Measurements from ENCODE around the gene MAML3. TPM values are rescaled to one million over a fixed set of nuclear protein-coding genes. Genes with fewer than 3 reads are reported as not detected.

The MAML3 gene
- total and polyA plus RNA-seq, 3 experiments from 2014 or later, result 0.44 to 0.57 (median 0.52) TPM

GRCh38 chr4:139814323-139815015, 339.5 kb downstream of the MAML3 start:
- peaks cover 3 to 16% of the 10 kb centered on the region in 2 donors for H3K27me3 Mint-ChIP-seq
- H3K27ac ChIP-seq (ENCODE audit: low read depth, low read length), result no peak overlapping the region
- H3K4me3 ChIP-seq (ENCODE audit: low read length), result no peak overlapping the region
- no peak overlapping the region for H3K27ac Mint-ChIP-seq
- H3K9me3 Mint-ChIP-seq, result peaks cover 0 to 14% (median 6%) of the 10 kb centered on the region in 5 donors
- no peaks in the 10 kb centered on the region for H3K27me3 ChIP-seq (ENCODE audit: insufficient read depth, low read length, poor library complexity, severe bottlenecking)
- H3K4me1 ChIP-seq (ENCODE audit: insufficient read depth, low read length), result no peaks in the 10 kb centered on the region
- H3K4me3 Mint-ChIP-seq, result no peak overlapping the region
- POLR2A ChIA-PET, result interaction anchor here (0.6 kb wide), 1 partner anchor 25 kb away, joined by 3 read pairs; no protein-coding TSS in a partner anchor
- H3K9me3 ChIP-seq (ENCODE audit: low read length), result no peaks in the 10 kb centered on the region
- H3K36me3 Mint-ChIP-seq, result peaks cover 0 to 5% (median 0%) of the 10 kb centered on the region in 3 donors
- CTCF ChIA-PET, result no interaction called here
- no peak for DNase-seq
- no peaks in the 10 kb centered on the region for H3K36me3 ChIP-seq (ENCODE audit: insufficient read depth, low read length)
- H3K4me1 Mint-ChIP-seq, result no peaks in the 10 kb centered on the region

DNA sequence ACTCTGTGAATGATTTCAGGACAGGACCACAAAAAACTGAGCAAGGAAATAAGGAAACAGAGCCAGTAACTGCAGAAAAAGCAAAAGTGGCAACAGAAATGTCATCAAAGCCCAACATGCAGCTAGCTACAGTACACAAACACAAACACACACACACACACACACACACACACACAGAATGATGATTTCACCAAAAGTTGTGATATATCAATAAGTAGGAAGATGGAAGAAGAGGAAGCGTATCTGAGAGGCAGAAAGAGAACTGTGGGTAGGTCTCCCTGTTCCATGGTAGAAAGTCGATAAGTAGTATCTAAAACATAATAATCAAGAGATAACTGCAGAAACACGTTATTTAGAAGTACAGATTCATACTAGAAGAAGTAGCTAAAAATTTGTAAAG, 340.1 kb downstream of the MAML3 start:
- no peaks in the 10 kb centered on the region for H3K27me3 ChIP-seq (ENCODE audit: insufficient read depth, low read length, poor library complexity, severe bottlenecking)
- peaks cover 5 to 19% of the 10 kb centered on the region in 2 donors for H3K27me3 Mint-ChIP-seq
- H3K4me3 Mint-ChIP-seq, result no peak overlapping the region
- no peak overlapping the region for H3K27ac Mint-ChIP-seq
- no peaks in the 10 kb centered on the region for H3K4me1 ChIP-seq (ENCODE audit: insufficient read depth, low read length)
- H3K9me3 ChIP-seq (ENCODE audit: low read length), result no peaks in the 10 kb centered on the region
- peaks cover 0 to 15% (median 6%) of the 10 kb centered on the region in 5 donors for H3K9me3 Mint-ChIP-seq
- peaks cover 0 to 8% (median 0%) of the 10 kb centered on the region in 3 donors for H3K36me3 Mint-ChIP-seq
- no peak overlapping the region for H3K27ac ChIP-seq (ENCODE audit: low read depth, low read length)
- H3K4me1 Mint-ChIP-seq, result no peaks in the 10 kb centered on the region
- H3K36me3 ChIP-seq (ENCODE audit: insufficient read depth, low read length), result no peaks in the 10 kb centered on the region
- no peak for DNase-seq
- no peak overlapping the region for H3K4me3 ChIP-seq (ENCODE audit: low read length)
- ChIA-PET POLR2A (interaction anchor here (0.6 kb wide), 1 partner anchor 25 kb away, joined by 3 read pairs; no protein-coding TSS in a partner anchor), CTCF (no interaction called here)

- no peak for DNase-seq
- H3K4me3 Mint-ChIP-seq, result no peak overlapping the region
- peaks cover 0 to 15% (median 6%) of the 10 kb centered on the region in 5 donors for H3K9me3 Mint-ChIP-seq
- ChIA-PET CTCF (no interaction called here), POLR2A (no interaction called here)
- no peaks in the 10 kb centered on the region for H3K4me1 ChIP-seq (ENCODE audit: insufficient read depth, low read length)
- H3K27ac ChIP-seq (ENCODE audit: low read depth, low read length), result no peak overlapping the region
- no peaks in the 10 kb centered on the region for H3K4me1 Mint-ChIP-seq
- H3K4me3 ChIP-seq (ENCODE audit: low read length), result no peak overlapping the region
- peaks cover 0 to 8% (median 0%) of the 10 kb centered on the region in 3 donors for H3K36me3 Mint-ChIP-seq
- no peak overlapping the region for H3K27ac Mint-ChIP-seq
- H3K9me3 ChIP-seq (ENCODE audit: low read length), result no peaks in the 10 kb centered on the region
- no peaks in the 10 kb centered on the region for H3K27me3 ChIP-seq (ENCODE audit: insufficient read depth, low read length, poor library complexity, severe bottlenecking)
- no peaks in the 10 kb centered on the region for H3K36me3 ChIP-seq (ENCODE audit: insufficient read depth, low read length)
- peaks cover 5 to 30% of the 10 kb centered on the region in 2 donors for H3K27me3 Mint-ChIP-seq
These were observed 343.3 kb downstream of the MAML3 start for GRCh38 chr4:139810710-139811109.

DNA sequence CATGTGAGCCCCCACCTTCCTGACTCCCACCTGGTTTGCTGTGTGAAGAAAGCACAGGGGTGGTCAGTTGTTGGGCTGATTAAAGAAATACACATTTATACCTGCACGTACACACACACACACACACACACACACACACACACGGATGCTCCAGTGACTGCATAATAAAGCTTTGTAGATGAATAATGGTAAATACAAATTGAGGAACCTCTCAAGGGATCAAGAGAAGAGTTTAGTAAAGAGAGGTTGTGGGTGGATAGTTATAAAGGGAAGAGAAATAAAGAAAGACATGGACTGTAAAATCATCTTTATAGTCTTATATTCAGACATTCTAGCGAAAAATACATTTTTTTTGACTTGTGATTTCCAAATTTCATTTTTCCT, 344.2 kb downstream of the MAML3 start:
- Mint-ChIP-seq H3K4me3 (no peak overlapping the region), H3K4me1 (no peaks in the 10 kb centered on the region), H3K9me3 (peaks cover 0 to 16% (median 6%) of the 10 kb centered on the region in 5 donors), H3K36me3 (peaks cover 0 to 8% (median 0%) of the 10 kb centered on the region in 3 donors), H3K27ac (no peak overlapping the region), H3K27me3 (peaks cover 5 to 30% of the 10 kb centered on the region in 2 donors)
- no peak for DNase-seq
- no peaks in the 10 kb centered on the region for H3K36me3 ChIP-seq (ENCODE audit: insufficient read depth, low read length)
- H3K9me3 ChIP-seq (ENCODE audit: low read length), result no peaks in the 10 kb centered on the region
- no peaks in the 10 kb centered on the region for H3K4me1 ChIP-seq (ENCODE audit: insufficient read depth, low read length)
- ChIA-PET POLR2A (no interaction called here), CTCF (no interaction called here)
- no peak overlapping the region for H3K4me3 ChIP-seq (ENCODE audit: low read length)
- H3K27me3 ChIP-seq (ENCODE audit: insufficient read depth, low read length, poor library complexity, severe bottlenecking), result no peaks in the 10 kb centered on the region
- H3K27ac ChIP-seq (ENCODE audit: low read depth, low read length), result no peak overlapping the region

GRCh38 chr4:139808808-139809756, 344.9 kb downstream of the MAML3 start:
- peaks cover 0 to 8% (median 0%) of the 10 kb centered on the region in 3 donors for H3K36me3 Mint-ChIP-seq
- no peak overlapping the region for H3K4me3 Mint-ChIP-seq
- H3K9me3 ChIP-seq (ENCODE audit: low read length), result no peaks in the 10 kb centered on the region
- no peak overlapping the region for H3K27ac ChIP-seq (ENCODE audit: low read depth, low read length)
- H3K4me1 ChIP-seq (ENCODE audit: insufficient read depth, low read length), result no peaks in the 10 kb centered on the region
- no peak for DNase-seq
- H3K27ac Mint-ChIP-seq, result no peak overlapping the region
- H3K36me3 ChIP-seq (ENCODE audit: insufficient read depth, low read length), result no peaks in the 10 kb centered on the region
- ChIA-PET POLR2A (no interaction called here), CTCF (no interaction called here)
- H3K9me3 Mint-ChIP-seq, result peaks cover 0 to 14% (median 6%) of the 10 kb centered on the region in 5 donors
- no peaks in the 10 kb centered on the region for H3K4me1 Mint-ChIP-seq
- no peaks in the 10 kb centered on the region for H3K27me3 ChIP-seq (ENCODE audit: insufficient read depth, low read length, poor library complexity, severe bottlenecking)
- peaks cover 5 to 30% of the 10 kb centered on the region in 2 donors for H3K27me3 Mint-ChIP-seq
- H3K4me3 ChIP-seq (ENCODE audit: low read length), result no peak overlapping the region

DNA sequence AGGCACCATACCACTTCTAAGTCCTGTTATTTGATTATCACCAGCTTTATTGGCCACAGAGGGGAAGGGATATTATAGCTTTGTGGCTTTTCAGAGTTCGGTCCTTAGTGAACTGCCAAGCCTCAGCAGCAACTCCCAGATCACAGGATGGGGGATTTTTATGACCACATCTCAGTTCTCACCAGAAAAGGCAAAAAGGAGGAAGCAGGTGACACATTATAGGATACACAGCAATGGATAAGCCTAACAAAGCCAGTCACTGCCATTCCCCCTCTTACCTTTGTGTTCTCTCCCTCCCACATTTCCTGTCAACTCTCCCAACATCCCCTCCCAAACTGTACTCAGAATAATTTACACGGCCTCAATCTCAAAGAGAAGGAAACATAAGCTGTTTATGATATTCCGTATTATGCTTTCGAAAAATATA, 345.6 kb downstream of the MAML3 start:
- H3K36me3 ChIP-seq (ENCODE audit: insufficient read depth, low read length), result no peaks in the 10 kb centered on the region
- ChIA-PET POLR2A (no interaction called here), CTCF (no interaction called here)
- H3K9me3 Mint-ChIP-seq, result peaks cover 0 to 14% (median 6%) of the 10 kb centered on the region in 5 donors
- no peak overlapping the region for H3K4me3 ChIP-seq (ENCODE audit: low read length)
- no peaks in the 10 kb centered on the region for H3K9me3 ChIP-seq (ENCODE audit: low read length)
- peaks cover 0 to 8% (median 0%) of the 10 kb centered on the region in 3 donors for H3K36me3 Mint-ChIP-seq
- no peak overlapping the region for H3K4me3 Mint-ChIP-seq
- no peaks in the 10 kb centered on the region for H3K4me1 ChIP-seq (ENCODE audit: insufficient read depth, low read length)
- H3K27me3 Mint-ChIP-seq, result peaks cover 5 to 30% of the 10 kb centered on the region in 2 donors
- no peak overlapping the region for H3K27ac ChIP-seq (ENCODE audit: low read depth, low read length)
- no peaks in the 10 kb centered on the region for H3K27me3 ChIP-seq (ENCODE audit: insufficient read depth, low read length, poor library complexity, severe bottlenecking)
- no peak for DNase-seq
- peaks cover 0 to 6% (median 0%) of the 10 kb centered on the region in 3 donors for H3K4me1 Mint-ChIP-seq
- H3K27ac Mint-ChIP-seq, result no peak overlapping the region

DNA sequence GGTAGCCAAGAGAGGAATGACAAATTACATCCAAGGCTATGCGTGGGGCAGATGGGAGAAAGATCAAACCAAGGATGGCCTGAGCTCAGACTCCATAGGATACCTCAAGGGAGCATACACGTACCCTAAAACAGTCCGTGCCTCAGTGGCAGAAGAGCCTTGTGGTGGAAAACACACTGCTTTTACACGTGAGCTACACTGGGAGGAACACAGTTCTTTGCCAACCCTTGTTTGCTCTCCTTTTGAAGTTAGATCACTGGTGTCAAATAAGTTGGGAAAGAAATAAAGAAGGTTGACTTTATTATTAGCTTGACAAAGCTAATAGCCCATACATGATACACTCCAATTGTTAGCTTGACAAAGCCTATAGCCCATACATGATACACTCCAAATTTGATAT, 346.5 kb downstream of the MAML3 start:
- Histone ChIP-seq H3K9me3 (ENCODE audit: low read length) (no peaks in the 10 kb centered on the region), H3K4me1 (ENCODE audit: insufficient read depth, low read length) (no peaks in the 10 kb centered on the region), H3K27ac (ENCODE audit: low read depth, low read length) (no peak overlapping the region), H3K27me3 (ENCODE audit: insufficient read depth, low read length, poor library complexity, severe bottlenecking) (no peaks in the 10 kb centered on the region), H3K4me3 (ENCODE audit: low read length) (no peak overlapping the region), H3K36me3 (ENCODE audit: insufficient read depth, low read length) (no peaks in the 10 kb centered on the region)
- Mint-ChIP-seq H3K9me3 (peaks cover 0 to 14% (median 6%) of the 10 kb centered on the region in 5 donors), H3K27me3 (peaks cover 5 to 30% of the 10 kb centered on the region in 2 donors), H3K36me3 (peaks cover 0 to 8% (median 0%) of the 10 kb centered on the region in 3 donors), H3K27ac (peak overlapping the region in 1 of 8 donors; percentile 8), H3K4me3 (no peak overlapping the region), H3K4me1 (peaks cover 0 to 11% (median 0%) of the 10 kb centered on the region in 3 donors)
- no peak for DNase-seq
- ChIA-PET POLR2A (no interaction called here), CTCF (no interaction called here)

DNA sequence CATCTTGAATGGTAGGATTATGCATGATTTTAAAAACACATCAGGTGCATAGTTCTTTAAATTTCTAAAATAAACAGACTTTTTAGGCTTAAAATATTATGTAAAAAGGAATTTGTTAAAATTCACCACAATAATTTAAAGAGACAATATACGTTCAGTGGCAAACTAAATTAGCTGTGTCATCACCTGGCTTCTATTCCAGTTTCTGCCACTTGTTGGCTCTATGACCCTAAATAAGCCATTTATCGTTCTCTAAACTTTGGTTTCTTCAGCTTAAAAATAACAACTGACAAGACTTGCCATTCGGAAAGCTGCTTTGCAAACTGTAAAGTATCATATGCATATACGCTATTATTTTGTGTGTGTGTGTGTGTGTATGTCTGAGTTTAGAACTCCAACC, 347.1 kb downstream of the MAML3 start:
- H3K36me3 Mint-ChIP-seq, result peaks cover 0 to 8% (median 0%) of the 10 kb centered on the region in 3 donors
- H3K9me3 ChIP-seq (ENCODE audit: low read length), result no peaks in the 10 kb centered on the region
- CTCF ChIA-PET, result no interaction called here
- H3K9me3 Mint-ChIP-seq, result peaks cover 0 to 15% (median 6%) of the 10 kb centered on the region in 5 donors
- peaks cover 5 to 30% of the 10 kb centered on the region in 2 donors for H3K27me3 Mint-ChIP-seq
- no peak overlapping the region for H3K4me3 Mint-ChIP-seq
- H3K4me1 Mint-ChIP-seq, result peaks cover 0 to 11% (median 0%) of the 10 kb centered on the region in 3 donors
- H3K4me3 ChIP-seq (ENCODE audit: low read length), result no peak overlapping the region
- H3K27ac Mint-ChIP-seq, result no peak overlapping the region
- no peaks in the 10 kb centered on the region for H3K36me3 ChIP-seq (ENCODE audit: insufficient read depth, low read length)
- no peaks in the 10 kb centered on the region for H3K27me3 ChIP-seq (ENCODE audit: insufficient read depth, low read length, poor library complexity, severe bottlenecking)
- POLR2A ChIA-PET, result no interaction called here
- DNase-seq, result no peak
- no peak overlapping the region for H3K27ac ChIP-seq (ENCODE audit: low read depth, low read length)
- H3K4me1 ChIP-seq (ENCODE audit: insufficient read depth, low read length), result no peaks in the 10 kb centered on the region

Data from CD8-positive, alpha-beta memory T cell (primary cell).